SIG-M5 (cell line): ENCODE data around the gene CCDC195.
"Not testable (repeated sequence)": the region's sequence is repeated elsewhere in the genome, so short reads cannot be mapped to it uniquely, and the experiment has no call there.

Experiments used
- DNase-seq: peaks from one replicate; lab custom pipeline; 2025; lab: John Stamatoyannopoulos, UW

CCDC195 gene

GRCh38 chr2:224690868-224691267 lies 25.3 kb downstream of the CCDC195 start:
- DNase-seq: no peak

GRCh38 chr2:224689539-224689938 lies 26.6 kb downstream of the CCDC195 start:
- no peak for DNase-seq

GRCh38 chr2:224688997-224689396 lies 27.2 kb downstream of the CCDC195 start:
- DNase-seq: no peak

GRCh38 chr2:224687156-224687555 lies 29.0 kb downstream of the CCDC195 start:
- no peak for DNase-seq

- no peak for DNase-seq
These were observed 31.0 kb downstream of the CCDC195 start for GRCh38 chr2:224685121-224685520.

GRCh38 chr2:224682134-224682533 lies 34.0 kb downstream of the CCDC195 start:
- no peak for DNase-seq

- no peak for DNase-seq
These were observed 44.4 kb downstream of the CCDC195 start for GRCh38 chr2:224671731-224672130.

- DNase-seq: no peak
These were observed 46.0 kb downstream of the CCDC195 start for GRCh38 chr2:224670203-224670602.

- no peak for DNase-seq
These were observed 46.7 kb downstream of the CCDC195 start for GRCh38 chr2:224669449-224669848.

- DNase-seq: no peak
These were observed 47.8 kb downstream of the CCDC195 start for GRCh38 chr2:224668123-224668909.

GRCh38 chr2:224666951-224667553 lies 49.1 kb downstream of the CCDC195 start:
- no peak for DNase-seq

GRCh38 chr2:224663322-224663721 lies 52.8 kb downstream of the CCDC195 start:
- DNase-seq: not testable (repeated sequence)

GRCh38 chr2:224661708-224662107 lies 54.5 kb downstream of the CCDC195 start:
- not testable (repeated sequence) for DNase-seq

GRCh38 chr2:224659714-224660113 lies 56.5 kb downstream of the CCDC195 start:
- DNase-seq: no peak

- DNase-seq: no peak
These were observed 57.3 kb downstream of the CCDC195 start for GRCh38 chr2:224658780-224659405.

GRCh38 chr2:224657349-224657748 lies 58.8 kb downstream of the CCDC195 start:
- no peak for DNase-seq

GRCh38 chr2:224655006-224655537 lies 61.1 kb downstream of the CCDC195 start:
- DNase-seq: no peak
